Activated T-helper 2 cell treated with anti-CD3 and anti-CD28 coated beads, Interferon-gamma antibody, Interleukin-2, Interleukin-4, amounts not matched to agents 10 μg/mL and 5 μg/mL and 100 μg/mL, durations not matched to agents 14 hours and 24 hours and 36 hours (primary cell): ENCODE results near the gene PARD6G. TPM values are rescaled to one million over a fixed set of nuclear protein-coding genes. Genes with fewer than 3 reads are reported as not detected.
A peak's percentile ranks its signal among the peaks of the same experiment; 100 is the strongest.
"Not testable (repeated sequence)": the region's sequence is repeated elsewhere in the genome, so short reads cannot be mapped to it uniquely, and the experiment has no call there.

Source experiments
- DNase-seq: peaks from one replicate; pipeline ENCODE4 v3.0.0; 2021; ENCODE audit warnings: low spot score
- H3K27ac Mint-ChIP-seq: one replicate; pipeline ENCODE4 v1.8.0; 2021; ENCODE audit warnings: mixed read lengths
- H3K27me3 Mint-ChIP-seq: one replicate; pipeline ENCODE4 v1.8.0; 2021; ENCODE audit warnings: low read depth, mixed read lengths
- H3K36me3 Mint-ChIP-seq: one replicate; pipeline ENCODE4 v1.8.0; 2021; ENCODE audit warnings: low read depth, mixed read lengths
- H3K4me1 Mint-ChIP-seq: one replicate; pipeline ENCODE4 v1.8.0; 2021; ENCODE audit warnings: low read depth, mixed read lengths
- H3K4me3 Mint-ChIP-seq: one replicate; pipeline ENCODE4 v1.8.0; 2021; ENCODE audit warnings: low read depth, mild to moderate bottlenecking, moderate library complexity, mixed read lengths
- H3K9me3 Mint-ChIP-seq: one replicate; pipeline ENCODE4 v1.8.0; 2021; ENCODE audit warnings: mixed read lengths
- intact Hi-C: fragments of 100-400 bp; cut with micrococcal nuclease; formaldehyde crosslinking; loops from one replicate; pipeline ENCODE4 v1.15.1; 2023
- total RNA-seq: library from RNA; stranded (reverse); gene quantifications from 2 replicates; pipeline ENCODE4 v1.2.3, GENCODE V29; 2022

Gene PARD6G, protein sequence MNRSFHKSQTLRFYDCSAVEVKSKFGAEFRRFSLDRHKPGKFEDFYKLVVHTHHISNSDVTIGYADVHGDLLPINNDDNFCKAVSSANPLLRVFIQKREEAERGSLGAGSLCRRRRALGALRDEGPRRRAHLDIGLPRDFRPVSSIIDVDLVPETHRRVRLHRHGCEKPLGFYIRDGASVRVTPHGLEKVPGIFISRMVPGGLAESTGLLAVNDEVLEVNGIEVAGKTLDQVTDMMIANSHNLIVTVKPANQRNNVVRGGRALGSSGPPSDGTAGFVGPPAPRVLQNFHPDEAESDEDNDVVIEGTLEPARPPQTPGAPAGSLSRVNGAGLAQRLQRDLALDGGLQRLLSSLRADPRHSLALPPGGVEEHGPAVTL
- 0.21 and 0.23 TPM in 2 replicates for total RNA-seq

DNA sequence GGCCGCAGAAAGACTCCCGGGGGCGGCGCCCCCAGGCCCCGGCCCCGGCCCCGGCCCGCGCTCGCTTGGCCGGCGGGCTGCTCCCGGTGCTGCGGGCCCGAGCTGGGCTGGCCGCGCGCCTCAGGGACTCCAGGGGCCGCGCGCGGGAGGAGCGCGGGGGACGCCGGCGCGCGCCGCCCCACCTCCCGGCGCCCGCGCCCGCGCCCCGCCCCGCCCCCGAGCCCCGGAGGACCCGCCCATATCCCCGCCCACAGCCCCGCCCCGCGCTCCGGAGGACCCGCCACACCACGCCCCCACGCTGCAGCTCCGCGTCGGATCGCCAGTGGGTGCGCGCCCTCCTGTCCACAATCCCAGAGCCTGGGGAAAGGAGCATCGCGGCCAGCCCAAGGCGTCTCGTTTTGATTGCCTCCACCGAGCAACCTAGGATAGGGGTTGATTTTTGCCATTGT lies at the start of gene PARD6G:
TSS of gene PARD6G (minus strand) at position 122 of the 449 bp plus-strand sequence. CDS start 166 bp downstream, outside the sequence.
- peak; percentile 31 for DNase-seq
- Mint-ChIP-seq H3K9me3 (no peaks in the 10 kb centered on the region), H3K27ac (no peak within 1 kb of the TSS), H3K4me3 (peak within 1 kb of the TSS; percentile 30), H3K27me3 (peaks cover 50% of the 10 kb centered on the region), H3K4me1 (no peaks in the 10 kb centered on the region), H3K36me3 (no peaks in the 10 kb centered on the region)
- intact Hi-C loops, result no loop called here

DNA sequence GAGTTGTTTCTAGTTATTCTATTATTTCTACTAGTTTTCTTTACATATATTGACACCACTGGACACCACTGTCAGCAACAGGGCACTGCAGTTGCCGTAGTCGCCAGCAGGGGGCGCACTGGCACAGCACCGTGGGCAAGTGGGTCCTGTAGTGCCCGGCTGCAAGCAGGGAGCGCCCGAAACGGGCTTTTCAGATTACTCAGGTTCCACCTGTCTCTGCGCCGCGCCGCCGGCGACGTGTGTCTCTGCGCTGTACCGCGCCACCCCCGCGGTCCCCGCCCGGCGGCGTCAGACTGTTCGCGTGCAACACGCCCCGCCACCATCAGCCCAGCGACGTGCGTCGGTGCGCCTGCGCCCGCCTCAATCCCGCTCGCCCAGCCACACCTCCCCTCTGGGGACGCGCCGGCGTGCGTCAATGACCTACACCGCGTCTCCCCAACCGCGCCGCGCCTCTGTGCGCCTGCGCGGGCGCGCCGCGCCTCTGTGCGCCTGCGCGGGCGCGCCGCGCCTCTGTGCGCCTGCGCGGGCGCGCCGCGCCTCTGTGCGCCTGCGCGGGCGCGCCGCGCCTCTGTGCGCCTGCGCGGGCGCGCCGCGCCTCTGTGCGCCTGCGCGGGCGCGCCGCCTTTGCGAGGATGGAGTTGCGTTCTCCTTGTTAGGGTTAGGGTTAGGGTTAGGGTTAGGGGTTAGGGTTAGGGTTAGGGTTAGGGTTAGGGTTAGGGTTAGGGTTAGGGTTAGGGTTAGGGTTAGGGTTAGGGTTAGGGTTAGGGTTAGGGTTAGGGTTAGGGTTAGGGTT lies 15.1 kb upstream of the PARD6G start:
- H3K9me3 Mint-ChIP-seq, H3K27me3 Mint-ChIP-seq, intact Hi-C loops, DNase-seq, H3K4me1 Mint-ChIP-seq, H3K4me3 Mint-ChIP-seq, H3K36me3 Mint-ChIP-seq, H3K27ac Mint-ChIP-seq: not testable (repeated sequence)

DNA sequence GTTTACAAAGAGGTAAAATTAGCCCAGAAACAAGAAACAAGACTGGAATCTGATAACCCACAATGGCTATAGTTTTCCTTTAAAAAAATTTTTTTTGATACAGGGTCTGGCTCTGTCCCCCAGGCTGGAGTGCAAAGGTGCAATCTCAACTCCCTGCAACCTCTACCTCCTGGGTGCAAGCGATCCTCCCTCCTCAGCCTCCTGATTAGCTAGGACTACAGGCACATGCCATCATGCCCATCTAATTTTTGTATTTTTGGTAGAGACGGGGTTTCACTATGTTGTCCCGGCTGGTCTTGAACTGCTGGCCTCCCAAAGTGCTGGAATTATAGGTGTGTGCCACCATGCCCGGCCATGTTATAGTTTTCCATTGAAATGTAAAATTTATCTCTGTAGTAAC lies 12.3 kb upstream of the PARD6G start:
- no peak overlapping the region for H3K27ac Mint-ChIP-seq
- no peaks in the 10 kb centered on the region for H3K4me1 Mint-ChIP-seq
- intact Hi-C loops, result no loop called here

DNA sequence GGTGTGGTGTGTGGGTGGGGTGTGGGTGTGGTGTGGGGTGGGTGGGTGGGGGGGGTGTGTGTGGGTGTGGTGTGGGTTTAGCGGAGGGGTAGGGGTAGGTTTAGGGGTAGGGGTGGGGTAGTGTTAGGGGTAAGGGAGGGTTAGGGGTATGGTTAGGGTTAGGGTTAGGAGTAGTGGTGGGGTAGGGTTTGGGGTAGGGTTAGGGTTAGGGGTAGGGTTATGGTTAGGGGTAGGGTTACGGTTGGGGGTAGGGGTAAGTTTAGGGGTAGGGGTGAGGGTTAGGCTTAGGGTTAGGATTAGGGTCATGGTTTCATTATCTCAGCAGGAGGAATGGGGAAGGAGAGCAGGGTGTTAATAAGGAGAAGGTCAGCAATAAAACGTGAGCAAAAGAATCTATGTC lies 11.3 kb upstream of the PARD6G start:
- Mint-ChIP-seq H3K27me3 (peaks cover under 1% of the 10 kb centered on the region), H3K9me3 (no peaks in the 10 kb centered on the region), H3K27ac (no peak overlapping the region), H3K36me3 (no peaks in the 10 kb centered on the region), H3K4me1 (no peaks in the 10 kb centered on the region), H3K4me3 (no peak overlapping the region)
- DNase-seq, result no peak
- intact Hi-C loops, result no loop called here

More for the DNA sequence above, 12.3 kb upstream of the PARD6G start:
- Mint-ChIP-seq H3K36me3 (no peaks in the 10 kb centered on the region), H3K9me3 (no peaks in the 10 kb centered on the region), H3K27me3 (no peaks in the 10 kb centered on the region), H3K4me3 (no peak overlapping the region)
- no peak for DNase-seq

DNA sequence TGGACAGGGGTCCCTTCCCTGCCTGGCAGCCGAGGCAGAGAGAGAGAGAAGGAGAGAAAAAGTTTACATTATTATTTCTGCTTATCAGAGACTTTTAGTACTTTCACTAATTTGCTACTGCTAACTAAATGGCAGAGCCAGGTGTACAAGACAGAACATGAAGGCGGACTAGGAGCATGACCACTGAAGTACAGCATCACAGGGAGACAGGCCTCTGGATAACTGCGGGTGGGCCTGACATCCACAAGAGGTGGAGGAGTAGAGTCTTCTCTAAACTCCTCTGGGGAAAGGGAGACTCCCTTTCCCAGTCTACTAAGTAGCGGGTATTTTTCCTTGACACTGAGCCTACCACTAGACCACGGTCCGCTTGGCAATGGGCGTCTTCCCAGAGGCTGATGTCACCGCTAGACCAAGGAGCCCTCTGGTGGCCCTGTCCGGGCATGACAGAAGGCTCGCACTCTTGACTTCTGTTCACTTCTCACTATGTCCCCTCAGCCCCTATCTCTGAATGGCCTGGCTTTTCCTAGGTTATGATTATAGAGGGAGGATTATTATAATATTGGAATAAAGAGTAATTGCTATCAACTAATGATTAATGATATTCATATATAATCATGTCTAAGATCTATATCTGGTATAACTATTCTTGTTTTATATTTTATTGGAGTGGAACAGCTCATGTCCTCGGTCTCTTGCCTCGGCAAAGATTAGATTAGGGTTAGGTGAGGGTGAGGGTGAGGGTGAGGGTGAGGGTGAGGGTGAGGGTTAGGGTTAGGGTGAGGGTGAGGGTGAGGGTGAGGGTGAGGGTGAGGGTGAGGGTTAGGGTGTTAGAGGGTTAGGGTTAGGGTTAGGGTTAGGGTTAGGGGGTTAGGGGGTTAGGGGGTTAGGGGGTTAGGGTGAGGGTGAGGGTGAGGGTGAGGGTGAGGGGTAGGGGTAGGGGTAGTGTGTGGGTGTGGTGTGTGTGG lies 10.5 kb upstream of the PARD6G start:
- H3K27ac Mint-ChIP-seq, H3K27me3 Mint-ChIP-seq, H3K4me1 Mint-ChIP-seq, intact Hi-C loops, H3K9me3 Mint-ChIP-seq, H3K4me3 Mint-ChIP-seq, H3K36me3 Mint-ChIP-seq: not testable (repeated sequence)
- peak; percentile 21 for DNase-seq

DNA sequence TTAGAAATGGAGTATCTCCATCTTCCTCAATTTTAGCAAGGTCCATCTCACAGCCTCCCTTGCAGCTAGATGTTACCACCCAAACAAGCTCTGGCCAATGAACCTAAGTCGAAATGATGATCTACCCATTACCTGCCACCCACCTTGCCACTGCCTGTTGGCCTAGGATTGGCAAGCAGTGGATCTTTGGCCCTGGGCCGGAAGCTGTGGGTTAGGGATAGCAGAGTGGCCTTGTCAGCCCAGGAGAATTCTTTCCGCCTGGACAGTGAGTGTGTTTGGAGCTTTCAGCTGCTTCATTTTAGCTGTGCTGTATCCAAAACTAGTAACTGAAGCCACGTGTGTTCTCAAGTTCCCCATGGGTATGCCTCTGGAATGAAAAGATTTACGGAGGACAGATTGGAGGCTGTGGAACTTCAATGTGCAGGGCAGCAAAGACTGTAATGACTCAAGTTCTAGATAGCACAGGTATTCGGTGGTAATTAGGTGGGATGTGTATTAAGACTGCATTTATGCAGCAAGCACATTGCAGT lies 7.7 kb upstream of the PARD6G start:
- Mint-ChIP-seq H3K9me3 (no peaks in the 10 kb centered on the region), H3K27ac (no peak overlapping the region)
- intact Hi-C loops, result no loop called here

DNA sequence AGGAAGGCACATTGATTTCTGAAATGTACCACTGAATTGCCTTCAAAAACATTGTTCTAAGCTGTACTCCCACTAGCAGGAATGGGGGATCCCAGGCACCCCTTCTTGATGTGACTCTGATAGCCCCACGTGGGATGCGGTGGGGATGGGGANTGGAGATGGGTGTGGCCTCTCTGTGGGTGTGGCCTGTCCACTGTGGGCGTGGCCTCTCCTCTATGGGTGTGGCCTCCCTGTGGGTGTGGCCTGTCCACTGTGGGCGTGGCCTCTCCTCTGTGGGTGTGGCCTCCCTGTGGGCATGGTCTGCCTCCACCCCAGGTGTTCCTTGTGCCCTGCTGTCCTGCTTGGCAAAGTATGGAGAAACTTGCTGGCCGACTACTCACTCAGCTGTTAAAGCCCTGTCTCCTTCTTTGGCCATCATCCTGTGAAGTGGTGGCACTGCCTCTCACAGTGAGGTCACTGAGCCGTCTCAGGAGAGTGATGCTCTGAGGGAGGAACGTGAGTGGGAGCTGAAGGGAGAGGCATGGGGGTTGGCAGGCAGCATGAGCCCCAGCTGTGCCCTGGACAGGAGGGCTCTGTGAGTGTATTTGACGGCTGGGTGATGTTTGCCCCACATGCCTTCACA lies 6.7 kb upstream of the PARD6G start:
- no peak overlapping the region for H3K27ac Mint-ChIP-seq
- H3K4me3 Mint-ChIP-seq, result no peak overlapping the region
- peaks cover 12% of the 10 kb centered on the region for H3K27me3 Mint-ChIP-seq
- DNase-seq, result no peak
- intact Hi-C loops, result no loop called here
- H3K9me3 Mint-ChIP-seq, result no peaks in the 10 kb centered on the region
- H3K36me3 Mint-ChIP-seq, result no peaks in the 10 kb centered on the region
- H3K4me1 Mint-ChIP-seq, result no peaks in the 10 kb centered on the region

More for the DNA sequence above, 7.7 kb upstream of the PARD6G start:
- no peak for DNase-seq
- H3K4me3 Mint-ChIP-seq, result no peak overlapping the region
- no peaks in the 10 kb centered on the region for H3K4me1 Mint-ChIP-seq
- peaks cover 4% of the 10 kb centered on the region for H3K27me3 Mint-ChIP-seq
- H3K36me3 Mint-ChIP-seq, result no peaks in the 10 kb centered on the region

DNA sequence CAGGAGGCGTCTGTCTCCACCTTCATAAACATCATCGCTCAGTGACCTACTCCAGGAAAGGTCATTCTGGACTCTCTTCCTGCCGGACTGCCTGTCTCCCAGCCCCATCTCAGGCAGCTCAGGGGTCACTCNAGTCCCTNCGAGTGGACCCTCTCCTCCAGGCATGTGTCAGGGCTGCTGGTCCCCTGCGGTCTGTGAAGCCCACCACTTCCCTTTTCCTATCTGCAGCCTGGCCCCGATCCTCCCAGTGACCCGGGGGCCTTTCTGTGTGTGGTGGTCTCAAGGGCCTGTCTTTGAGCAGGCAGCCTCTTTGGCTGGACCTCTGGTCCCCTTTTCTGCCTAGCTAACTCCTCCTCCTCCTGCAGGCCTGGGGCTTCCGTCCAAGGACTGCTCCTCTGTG lies 5.9 kb upstream of the PARD6G start:
- intact Hi-C loops, result no loop called here
- no peaks in the 10 kb centered on the region for H3K36me3 Mint-ChIP-seq
- no peak overlapping the region for H3K4me3 Mint-ChIP-seq
- no peak for DNase-seq
- no peaks in the 10 kb centered on the region for H3K4me1 Mint-ChIP-seq
- peaks cover 17% of the 10 kb centered on the region for H3K27me3 Mint-ChIP-seq
- no peaks in the 10 kb centered on the region for H3K9me3 Mint-ChIP-seq
- H3K27ac Mint-ChIP-seq, result no peak overlapping the region

DNA sequence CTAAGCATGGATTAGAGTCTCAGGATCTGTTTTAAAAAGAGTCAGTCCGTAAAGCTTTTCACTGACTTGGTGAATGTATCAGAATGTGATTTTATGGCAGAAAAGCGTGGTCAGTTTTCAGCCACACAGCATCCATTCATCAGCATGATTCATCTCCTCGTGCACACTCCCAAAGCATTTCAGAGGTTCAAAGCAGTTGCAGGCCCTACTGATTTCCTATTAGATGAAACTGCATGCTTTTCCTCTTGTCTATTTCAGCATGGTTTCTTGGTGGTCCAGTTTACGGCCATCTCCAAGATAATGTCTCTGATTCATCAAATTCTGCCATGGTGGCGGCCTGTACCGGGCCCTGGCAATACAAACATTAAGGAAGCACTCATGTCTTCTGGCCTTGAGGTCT lies 4.8 kb upstream of the PARD6G start:
- Mint-ChIP-seq H3K36me3 (no peaks in the 10 kb centered on the region), H3K9me3 (no peaks in the 10 kb centered on the region), H3K4me3 (no peak overlapping the region), H3K4me1 (no peaks in the 10 kb centered on the region), H3K27ac (no peak overlapping the region), H3K27me3 (peaks cover 24% of the 10 kb centered on the region)
- intact Hi-C loops, result no loop called here
- DNase-seq, result no peak

DNA sequence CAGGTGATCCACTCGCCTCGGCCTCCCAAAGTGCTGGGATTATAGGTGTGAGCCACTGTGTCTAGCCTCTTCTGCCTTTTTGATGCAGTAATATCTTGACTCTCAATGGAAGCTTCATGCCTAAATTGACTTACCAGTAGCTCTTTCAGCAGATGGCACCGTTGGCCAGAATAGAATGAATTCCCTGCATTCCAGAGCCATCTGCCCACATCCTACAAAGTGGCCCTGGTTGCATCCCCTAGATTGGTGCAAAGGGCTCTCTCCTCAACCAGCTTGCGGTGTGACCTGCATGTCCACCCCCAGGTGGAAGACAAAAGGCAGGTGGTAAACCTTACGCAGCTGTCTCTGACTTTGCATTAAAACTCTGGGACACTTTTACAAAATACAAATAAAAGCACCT lies 4.4 kb upstream of the PARD6G start:
- H3K27ac Mint-ChIP-seq, result no peak overlapping the region
- no peak overlapping the region for H3K4me3 Mint-ChIP-seq
- peaks cover 24% of the 10 kb centered on the region for H3K27me3 Mint-ChIP-seq
- DNase-seq, result no peak
- no peaks in the 10 kb centered on the region for H3K9me3 Mint-ChIP-seq
- H3K4me1 Mint-ChIP-seq, result no peaks in the 10 kb centered on the region
- no peaks in the 10 kb centered on the region for H3K36me3 Mint-ChIP-seq
- intact Hi-C loops, result no loop called here

DNA sequence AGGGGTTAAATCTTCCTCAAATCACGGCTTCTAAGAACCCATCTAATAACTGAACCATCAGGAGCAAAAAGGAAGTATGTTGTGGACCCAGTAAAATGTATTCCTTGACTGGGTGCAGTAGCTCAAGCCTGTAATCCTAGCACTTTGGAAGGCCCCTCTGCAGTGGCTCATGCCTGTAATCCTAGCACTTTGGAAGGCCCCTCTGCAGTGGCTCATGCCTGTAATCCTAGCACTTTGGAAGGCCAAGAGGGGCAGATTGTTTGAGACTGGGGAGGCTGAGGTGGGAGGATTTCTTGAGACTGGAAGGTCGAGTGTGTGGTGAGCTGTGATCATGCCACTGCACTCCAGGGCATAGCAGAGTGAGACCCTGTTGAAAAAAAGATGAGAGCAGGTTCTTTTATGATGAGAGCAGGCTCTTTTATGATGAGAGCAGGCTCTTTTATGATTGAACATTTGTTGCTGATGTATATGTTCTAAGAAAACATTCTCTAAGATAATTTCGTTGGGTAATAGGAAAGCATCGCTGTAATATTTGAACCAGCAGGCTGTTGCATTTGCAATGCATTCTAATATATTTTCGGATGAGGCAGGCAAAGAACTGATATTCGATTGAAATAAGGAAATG lies 3.5 kb upstream of the PARD6G start:
- H3K27ac Mint-ChIP-seq, result no peak overlapping the region
- no peaks in the 10 kb centered on the region for H3K9me3 Mint-ChIP-seq
- H3K4me3 Mint-ChIP-seq, result no peak overlapping the region
- no peaks in the 10 kb centered on the region for H3K36me3 Mint-ChIP-seq
- intact Hi-C loops, result no loop called here
- H3K27me3 Mint-ChIP-seq, result peaks cover 28% of the 10 kb centered on the region
- H3K4me1 Mint-ChIP-seq, result no peaks in the 10 kb centered on the region
- no peak for DNase-seq
